Measurements from ENCODE around the gene ST7. TPM values are rescaled to one million over a fixed set of nuclear protein-coding genes. Genes with fewer than 3 reads are reported as not detected.
A peak's percentile ranks its signal among the peaks of the same experiment; 100 is the strongest.

ST7 gene
- polyA plus RNA-seq, 1 donor from 2014 or later: 76.8 TPM

DNA sequence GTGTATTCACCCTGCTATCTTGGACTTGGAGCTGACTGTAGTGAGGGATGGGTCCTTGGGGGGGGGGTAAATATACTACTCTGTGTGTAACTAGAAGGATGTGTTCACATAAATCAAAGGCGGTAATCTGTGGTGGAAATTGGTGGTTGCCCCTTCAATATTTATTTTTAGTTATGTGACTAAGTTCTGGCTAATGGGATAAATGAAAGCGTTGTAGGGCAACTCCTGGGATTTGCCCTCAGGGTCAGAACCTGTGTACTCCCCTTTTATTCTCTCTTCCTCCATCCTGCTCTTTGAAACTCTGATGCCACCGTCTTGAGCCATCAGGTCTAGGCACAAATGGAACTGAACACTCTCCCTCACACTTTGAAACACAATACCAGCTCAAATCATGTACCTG is 24.3 kb upstream of the ST7 start:
- H4K20me1 ChIP-seq (ENCODE audit: insufficient read depth): no peaks in the 10 kb centered on the region
- H3K9me3 ChIP-seq (ENCODE audit: low read length): no peaks in the 10 kb centered on the region
- no peaks in the 10 kb centered on the region for H3K9me2 ChIP-seq (ENCODE audit: insufficient read depth, low read length)
- no peak overlapping the region for H3K4me3 ChIP-seq (ENCODE audit: low read length)
- no peak overlapping the region for H3K27ac ChIP-seq (ENCODE audit: low read length)
- TF ChIP-seq, protein P1, sequence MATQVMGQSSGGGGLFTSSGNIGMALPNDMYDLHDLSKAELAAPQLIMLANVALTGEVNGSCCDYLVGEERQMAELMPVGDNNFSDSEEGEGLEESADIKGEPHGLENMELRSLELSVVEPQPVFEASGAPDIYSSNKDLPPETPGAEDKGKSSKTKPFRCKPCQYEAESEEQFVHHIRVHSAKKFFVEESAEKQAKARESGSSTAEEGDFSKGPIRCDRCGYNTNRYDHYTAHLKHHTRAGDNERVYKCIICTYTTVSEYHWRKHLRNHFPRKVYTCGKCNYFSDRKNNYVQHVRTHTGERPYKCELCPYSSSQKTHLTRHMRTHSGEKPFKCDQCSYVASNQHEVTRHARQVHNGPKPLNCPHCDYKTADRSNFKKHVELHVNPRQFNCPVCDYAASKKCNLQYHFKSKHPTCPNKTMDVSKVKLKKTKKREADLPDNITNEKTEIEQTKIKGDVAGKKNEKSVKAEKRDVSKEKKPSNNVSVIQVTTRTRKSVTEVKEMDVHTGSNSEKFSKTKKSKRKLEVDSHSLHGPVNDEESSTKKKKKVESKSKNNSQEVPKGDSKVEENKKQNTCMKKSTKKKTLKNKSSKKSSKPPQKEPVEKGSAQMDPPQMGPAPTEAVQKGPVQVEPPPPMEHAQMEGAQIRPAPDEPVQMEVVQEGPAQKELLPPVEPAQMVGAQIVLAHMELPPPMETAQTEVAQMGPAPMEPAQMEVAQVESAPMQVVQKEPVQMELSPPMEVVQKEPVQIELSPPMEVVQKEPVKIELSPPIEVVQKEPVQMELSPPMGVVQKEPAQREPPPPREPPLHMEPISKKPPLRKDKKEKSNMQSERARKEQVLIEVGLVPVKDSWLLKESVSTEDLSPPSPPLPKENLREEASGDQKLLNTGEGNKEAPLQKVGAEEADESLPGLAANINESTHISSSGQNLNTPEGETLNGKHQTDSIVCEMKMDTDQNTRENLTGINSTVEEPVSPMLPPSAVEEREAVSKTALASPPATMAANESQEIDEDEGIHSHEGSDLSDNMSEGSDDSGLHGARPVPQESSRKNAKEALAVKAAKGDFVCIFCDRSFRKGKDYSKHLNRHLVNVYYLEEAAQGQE (IDR thresholded peaks at IDR 0.05; ENCODE audit: borderline replicate concordance): no peak
- no peak for TF ChIP-seq EZH2 (IDR thresholded peaks at IDR 0.05; ENCODE audit: borderline replicate concordance, insufficient read depth, low read length, poor library complexity, severe bottlenecking)
- no peak for TF ChIP-seq POLR2AphosphoS5 (IDR thresholded peaks at IDR 0.05)
- TF ChIP-seq TAF1 (IDR thresholded peaks at IDR 0.05; ENCODE audit: low read depth): no peak
- TF ChIP-seq EP300 (conservative IDR thresholded peaks at IDR 0.05; ENCODE audit: poor library complexity, severe bottlenecking): no peak
- TF ChIP-seq, protein P2, sequence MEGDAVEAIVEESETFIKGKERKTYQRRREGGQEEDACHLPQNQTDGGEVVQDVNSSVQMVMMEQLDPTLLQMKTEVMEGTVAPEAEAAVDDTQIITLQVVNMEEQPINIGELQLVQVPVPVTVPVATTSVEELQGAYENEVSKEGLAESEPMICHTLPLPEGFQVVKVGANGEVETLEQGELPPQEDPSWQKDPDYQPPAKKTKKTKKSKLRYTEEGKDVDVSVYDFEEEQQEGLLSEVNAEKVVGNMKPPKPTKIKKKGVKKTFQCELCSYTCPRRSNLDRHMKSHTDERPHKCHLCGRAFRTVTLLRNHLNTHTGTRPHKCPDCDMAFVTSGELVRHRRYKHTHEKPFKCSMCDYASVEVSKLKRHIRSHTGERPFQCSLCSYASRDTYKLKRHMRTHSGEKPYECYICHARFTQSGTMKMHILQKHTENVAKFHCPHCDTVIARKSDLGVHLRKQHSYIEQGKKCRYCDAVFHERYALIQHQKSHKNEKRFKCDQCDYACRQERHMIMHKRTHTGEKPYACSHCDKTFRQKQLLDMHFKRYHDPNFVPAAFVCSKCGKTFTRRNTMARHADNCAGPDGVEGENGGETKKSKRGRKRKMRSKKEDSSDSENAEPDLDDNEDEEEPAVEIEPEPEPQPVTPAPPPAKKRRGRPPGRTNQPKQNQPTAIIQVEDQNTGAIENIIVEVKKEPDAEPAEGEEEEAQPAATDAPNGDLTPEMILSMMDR (IDR thresholded peaks at IDR 0.05; ENCODE audit: poor library complexity, severe bottlenecking): no peak
- TF ChIP-seq MXI1 (conservative IDR thresholded peaks at IDR 0.05; ENCODE audit: poor library complexity, severe bottlenecking): no peak
- no peak for TF ChIP-seq SMC3 (conservative IDR thresholded peaks at IDR 0.05; ENCODE audit: poor library complexity)
- TF ChIP-seq RAD21 (conservative IDR thresholded peaks at IDR 0.05): no peak
- H3K79me2 ChIP-seq (replicated peaks; ENCODE audit: insufficient read depth, low read length): no peaks in the 10 kb centered on the region
- H3F3A ChIP-seq (ENCODE audit: insufficient read depth, low read length, poor library complexity, severe bottlenecking): no peaks in the 10 kb centered on the region
- no peaks in the 10 kb centered on the region for H3K36me3 ChIP-seq (ENCODE audit: insufficient read depth, low read length)
- no peak overlapping the region for H3K9ac ChIP-seq (ENCODE audit: low read length)
- no peak overlapping the region for H3K4me2 ChIP-seq (ENCODE audit: low read length)
- H3K27me3 ChIP-seq (ENCODE audit: insufficient read depth, low read depth, low read length): no peaks in the 10 kb centered on the region
- H2AFZ ChIP-seq (ENCODE audit: low read depth, low read length): no peak overlapping the region

DNA sequence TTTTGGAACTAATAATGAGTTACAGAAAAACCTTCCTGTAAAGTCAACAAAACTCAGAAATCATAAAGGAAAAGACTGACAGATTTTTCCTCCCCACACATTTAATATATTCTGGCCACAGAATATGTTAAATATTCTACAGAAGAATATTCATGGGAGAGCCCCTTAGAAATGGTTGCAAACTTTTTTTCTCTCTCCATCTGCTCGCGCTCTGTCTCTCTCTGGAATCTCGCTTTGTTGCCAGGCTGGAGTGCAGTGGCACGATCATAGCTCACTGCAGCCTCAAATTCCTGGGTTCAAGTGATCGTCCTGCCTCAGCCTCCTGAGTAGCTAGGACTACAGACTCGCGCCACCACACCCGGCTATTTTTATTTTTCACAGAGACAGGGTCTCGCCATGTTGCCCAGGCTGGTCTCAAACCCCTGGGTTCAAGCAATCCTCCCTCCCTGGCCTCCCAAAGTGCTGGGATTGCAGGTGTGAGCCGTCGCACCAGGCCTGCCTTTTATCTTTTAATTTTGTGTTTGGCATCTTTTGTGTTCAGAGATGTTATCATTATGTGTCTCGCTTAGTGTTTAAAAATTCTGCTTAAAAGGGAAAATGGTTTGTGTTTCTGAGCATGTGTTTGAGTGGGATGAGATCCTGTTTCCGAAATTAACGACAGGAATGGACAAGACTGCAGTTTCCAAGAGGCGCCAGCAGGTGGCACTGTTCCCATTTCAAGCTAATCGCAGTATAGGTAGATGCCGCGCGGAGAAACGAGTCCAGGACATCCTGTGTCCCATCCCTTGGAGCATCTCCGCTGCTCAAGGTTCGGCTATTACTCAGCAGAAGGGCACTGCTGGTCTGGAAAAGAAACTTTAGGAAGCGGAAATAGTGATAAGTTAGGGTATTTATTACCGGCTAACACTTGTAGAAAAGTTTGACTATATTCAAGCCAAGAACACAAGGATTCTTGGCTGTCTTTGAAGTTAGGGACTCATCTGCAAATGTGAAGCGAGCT is 23.1 kb upstream of the ST7 start:
- no peaks in the 10 kb centered on the region for H4K20me1 ChIP-seq (ENCODE audit: insufficient read depth)
- no peaks in the 10 kb centered on the region for H3K9me3 ChIP-seq (ENCODE audit: low read length)
- H3K4me3 ChIP-seq (ENCODE audit: low read length): no peak overlapping the region
- no peaks in the 10 kb centered on the region for H3K36me3 ChIP-seq (ENCODE audit: insufficient read depth, low read length)
- H2AFZ ChIP-seq (ENCODE audit: low read depth, low read length): no peak overlapping the region
- H3K9me2 ChIP-seq (ENCODE audit: insufficient read depth, low read length): no peaks in the 10 kb centered on the region
- TF ChIP-seq MXI1 (conservative IDR thresholded peaks at IDR 0.05; ENCODE audit: poor library complexity, severe bottlenecking): no peak
- no peak for TF ChIP-seq EZH2 (IDR thresholded peaks at IDR 0.05; ENCODE audit: borderline replicate concordance, insufficient read depth, low read length, poor library complexity, severe bottlenecking)
- TF ChIP-seq, protein P2 (IDR thresholded peaks at IDR 0.05; ENCODE audit: poor library complexity, severe bottlenecking): peak; percentile 91
- TF ChIP-seq, protein P1 (IDR thresholded peaks at IDR 0.05; ENCODE audit: borderline replicate concordance): no peak
- TF ChIP-seq RAD21 (conservative IDR thresholded peaks at IDR 0.05): peak; percentile 86
- no peak for TF ChIP-seq TAF1 (IDR thresholded peaks at IDR 0.05; ENCODE audit: low read depth)
- no peak for TF ChIP-seq EP300 (conservative IDR thresholded peaks at IDR 0.05; ENCODE audit: poor library complexity, severe bottlenecking)
- TF ChIP-seq POLR2AphosphoS5 (IDR thresholded peaks at IDR 0.05): no peak
- TF ChIP-seq SMC3 (conservative IDR thresholded peaks at IDR 0.05; ENCODE audit: poor library complexity): peak; percentile 83
- no peak overlapping the region for H3K4me2 ChIP-seq (ENCODE audit: low read length)
- H3K27me3 ChIP-seq (ENCODE audit: insufficient read depth, low read depth, low read length): no peaks in the 10 kb centered on the region
- no peak overlapping the region for H3K9ac ChIP-seq (ENCODE audit: low read length)
- no peaks in the 10 kb centered on the region for H3K79me2 ChIP-seq (replicated peaks; ENCODE audit: insufficient read depth, low read length)
- no peak overlapping the region for H3K27ac ChIP-seq (ENCODE audit: low read length)
- no peaks in the 10 kb centered on the region for H3F3A ChIP-seq (ENCODE audit: insufficient read depth, low read length, poor library complexity, severe bottlenecking)
